ENCODE results near the gene ZP2. TPM values are rescaled to one million over a fixed set of nuclear protein-coding genes. Genes with fewer than 3 reads are reported as not detected.

ZP2 gene
- total RNA-seq, 1 experiment from 2014 or later, result not detected

DNA sequence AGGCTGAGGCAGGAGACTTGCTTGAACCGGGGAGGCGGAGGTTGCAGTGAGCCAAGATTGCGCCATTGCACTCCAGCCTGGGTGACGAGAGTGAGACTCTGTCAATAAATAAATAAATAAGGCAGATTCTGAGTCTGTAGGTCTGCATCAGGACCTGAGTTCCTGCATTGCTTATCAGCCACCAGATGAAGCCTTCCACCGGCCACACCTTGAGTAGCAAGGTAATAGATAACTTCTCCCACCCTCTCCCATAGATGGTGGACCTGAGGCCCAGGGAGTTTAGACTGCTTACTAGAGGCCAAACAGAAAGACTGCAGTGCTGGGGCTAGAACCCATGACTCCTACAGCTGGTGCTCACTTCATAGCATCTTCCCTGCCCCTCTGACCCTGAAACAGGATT, 22.1 kb downstream of the ZP2 start:
- Histone ChIP-seq H4K5ac (ENCODE audit: insufficient read length, low read depth, low read length) (no peak overlapping the region), H2BK12ac (ENCODE audit: insufficient read length, low read depth, low read length) (no peak overlapping the region), H3K9ac (ENCODE audit: extremely low read depth, insufficient read length, low read length) (no peak overlapping the region), H2AK5ac (ENCODE audit: insufficient read length, low read length) (no peak overlapping the region), H4K20me1 (ENCODE audit: control insufficient read depth, insufficient read depth, insufficient read length) (no peaks in the 10 kb centered on the region), H3K18ac (ENCODE audit: insufficient read length, low read depth, low read length) (no peak overlapping the region), H2BK5ac (ENCODE audit: insufficient read length, low read length) (no peak overlapping the region), H3T11ph (ENCODE audit: low read length) (no peak overlapping the region), H4K8ac (replicated peaks; ENCODE audit: insufficient read length, low read depth, low read length) (no peak overlapping the region), H3K14ac (ENCODE audit: insufficient read depth, low read length) (no peak overlapping the region), H3K23me2 (ENCODE audit: insufficient read length, low read depth, low read length, poor library complexity, severe bottlenecking) (no peaks in the 10 kb centered on the region), H2AFZ (ENCODE audit: low read length) (no peak overlapping the region), H3K4ac (ENCODE audit: low read depth, low read length) (no peak overlapping the region), H3K79me2 (ENCODE audit: insufficient read depth, low read length) (no peaks in the 10 kb centered on the region), H3K56ac (ENCODE audit: insufficient read length, low read depth, low read length) (no peak overlapping the region), H2BK120ac (ENCODE audit: low read depth, low read length, poor library complexity, severe bottlenecking) (no peak overlapping the region), H3K23ac (ENCODE audit: insufficient read length, low read depth, low read length) (no peak overlapping the region), H3K79me1 (ENCODE audit: insufficient read depth, low read depth, low read length, poor library complexity, severe bottlenecking) (no peaks in the 10 kb centered on the region), H3K4me1 (ENCODE audit: insufficient read depth, low read length) (no peaks in the 10 kb centered on the region), H2BK20ac (ENCODE audit: low read depth, low read length, poor library complexity, severe bottlenecking) (no peak overlapping the region), H3K27me3 (ENCODE audit: insufficient read depth, low read length) (no peaks in the 10 kb centered on the region; the same call in 1 of the 2 replicates), H3K4me2 (ENCODE audit: insufficient read depth, insufficient read length, low read length) (no peak overlapping the region), H4K91ac (ENCODE audit: insufficient read length, low read depth, low read length) (no peak overlapping the region), H2BK15ac (ENCODE audit: low read depth, low read length) (no peak overlapping the region), H3K9me3 (ENCODE audit: control insufficient read depth, low read depth, low read length) (no peaks in the 10 kb centered on the region), H3K27ac (ENCODE audit: insufficient read length, low read depth, low read length) (no peak overlapping the region)
- H3K4me1 Mint-ChIP-seq, result peaks cover 3 to 12% of the 10 kb centered on the region in 2 experiments; a peak in 3 of 4 replicates
- DNase-seq, result no peak
- H3K4me3 Mint-ChIP-seq, result no peak overlapping the region
- H3K36me3 Mint-ChIP-seq (ENCODE audit: insufficient read depth in 1 of 3, low read depth in 3 of 3), result peaks cover 0 to 3% (median 0%) of the 10 kb centered on the region in 3 experiments; a peak in 2 of 7 replicates
- H3K9me3 Mint-ChIP-seq, result peaks cover 0 to 6% of the 10 kb centered on the region in 2 experiments; a peak in 2 of 5 replicates
- no CpG with 5 or more reads among the region's 5 CpGs for WGBS (ENCODE audit: extremely low coverage, insufficient read length, low lambda C conversion rate)
- H3K27ac Mint-ChIP-seq, result no peak overlapping the region
- peaks cover 11% of the 10 kb centered on the region for H3K27me3 Mint-ChIP-seq (ENCODE audit: low read depth)
- TF ChIP-seq, protein P1, sequence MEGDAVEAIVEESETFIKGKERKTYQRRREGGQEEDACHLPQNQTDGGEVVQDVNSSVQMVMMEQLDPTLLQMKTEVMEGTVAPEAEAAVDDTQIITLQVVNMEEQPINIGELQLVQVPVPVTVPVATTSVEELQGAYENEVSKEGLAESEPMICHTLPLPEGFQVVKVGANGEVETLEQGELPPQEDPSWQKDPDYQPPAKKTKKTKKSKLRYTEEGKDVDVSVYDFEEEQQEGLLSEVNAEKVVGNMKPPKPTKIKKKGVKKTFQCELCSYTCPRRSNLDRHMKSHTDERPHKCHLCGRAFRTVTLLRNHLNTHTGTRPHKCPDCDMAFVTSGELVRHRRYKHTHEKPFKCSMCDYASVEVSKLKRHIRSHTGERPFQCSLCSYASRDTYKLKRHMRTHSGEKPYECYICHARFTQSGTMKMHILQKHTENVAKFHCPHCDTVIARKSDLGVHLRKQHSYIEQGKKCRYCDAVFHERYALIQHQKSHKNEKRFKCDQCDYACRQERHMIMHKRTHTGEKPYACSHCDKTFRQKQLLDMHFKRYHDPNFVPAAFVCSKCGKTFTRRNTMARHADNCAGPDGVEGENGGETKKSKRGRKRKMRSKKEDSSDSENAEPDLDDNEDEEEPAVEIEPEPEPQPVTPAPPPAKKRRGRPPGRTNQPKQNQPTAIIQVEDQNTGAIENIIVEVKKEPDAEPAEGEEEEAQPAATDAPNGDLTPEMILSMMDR (conservative IDR thresholded peaks at IDR 0.05), result no peak
